HepG2 (cell line): ENCODE results near the gene FSCN2. TPM values are rescaled to one million over a fixed set of nuclear protein-coding genes. Genes with fewer than 3 reads are reported as not detected.

Experiments used
- CEBPB ChIP-seq: IDR thresholded peaks from 2 replicates; pipeline ENCODE4 v1.6.1; 2011; ENCODE audit warnings: low read depth, low read length, improper control_type of control experiment, borderline replicate concordance
- E2F1 ChIP-seq: sonication (generic); formaldehyde crosslinking; IDR thresholded peaks from 2 replicates; pipeline ENCODE4 v1.5.0; 2020; ENCODE audit warnings: missing genetic modification reagents
- HDAC1 ChIP-seq: sonication (generic); formaldehyde crosslinking; IDR thresholded peaks from 2 replicates; pipeline ENCODE4 v1.5.1; 2020; ENCODE audit warnings: mild to moderate bottlenecking, missing genetic modification reagents
- KDM2A ChIP-seq: sonication (generic); formaldehyde crosslinking; IDR thresholded peaks from 2 replicates; pipeline ENCODE4 v1.4.0; 2020; ENCODE audit warnings: low read depth, missing genetic modification reagents, borderline replicate concordance
- NBN ChIP-seq: fragments of 450-650 bp; conservative IDR thresholded peaks from 2 replicates; pipeline ENCODE4 v1.6.1; 2017
- NFRKB ChIP-seq: fragments of 450-650 bp; IDR thresholded peaks from 2 replicates; pipeline ENCODE4 v1.6.1; 2017
- PAF1 ChIP-seq: IDR thresholded peaks from 2 replicates; pipeline ENCODE4 v1.6.1; 2016; ENCODE audit warnings: missing genetic modification reagents, missing compliant biosample characterization
- PPARG ChIP-seq: conservative IDR thresholded peaks from 2 replicates; pipeline ENCODE4 v1.6.1; 2016; ENCODE audit warnings: missing biosample characterization, missing genetic modification reagents
- REXO4 ChIP-seq: sonication (generic); formaldehyde crosslinking; IDR thresholded peaks from 2 replicates; pipeline ENCODE4 v1.8.0; 2022; ENCODE audit warnings: missing genetic modification reagents, mild to moderate bottlenecking, borderline replicate concordance
- RFXANK ChIP-seq: IDR thresholded peaks from 2 replicates; pipeline ENCODE4 v1.6.1; 2016
- RORA ChIP-seq: sonication (generic); formaldehyde crosslinking; IDR thresholded peaks from 2 replicates; pipeline ENCODE4 v1.5.0; 2020; ENCODE audit warnings: mild to moderate bottlenecking, missing genetic modification reagents, moderate library complexity
- RXRA ChIP-seq: sonication (generic); formaldehyde crosslinking; IDR thresholded peaks from 2 replicates; pipeline ENCODE4 v1.5.1; 2020; ENCODE audit warnings: missing genetic modification reagents
- SP5 ChIP-seq: IDR thresholded peaks from 2 replicates; pipeline ENCODE4 v1.6.1; 2016; ENCODE audit warnings: low read depth, borderline replicate concordance
- ZC3H13 ChIP-seq: sonication (generic); formaldehyde crosslinking; IDR thresholded peaks from 2 replicates; pipeline ENCODE4 v1.8.1; 2023; ENCODE audit warnings: mild to moderate bottlenecking, missing genetic modification reagents, moderate library complexity
- ZFP36 ChIP-seq: fragments of 150-350 bp; IDR thresholded peaks from 2 replicates; pipeline ENCODE4 v1.6.1; 2018; ENCODE audit warnings: borderline replicate concordance, low read length, low read depth; ENCODE audit not compliant: partially characterized antibody
- ZFP41 ChIP-seq: sonication (generic); formaldehyde crosslinking; IDR thresholded peaks from 2 replicates; pipeline ENCODE4 v1.4.0; 2020; ENCODE audit warnings: mild to moderate bottlenecking, missing genetic modification reagents, borderline replicate concordance
- ZKSCAN1 ChIP-seq: fragments of 150-350 bp; IDR thresholded peaks from 2 replicates; pipeline ENCODE4 v1.6.1; 2014; ENCODE audit warnings: low read length
- ZNF354B ChIP-seq: sonication (generic); formaldehyde crosslinking; IDR thresholded peaks from 2 replicates; pipeline ENCODE4 v1.8.0; 2022; ENCODE audit warnings: mild to moderate bottlenecking, missing genetic modification reagents
- ZNF549 ChIP-seq: sonication (generic); formaldehyde crosslinking; IDR thresholded peaks from 2 replicates; pipeline ENCODE4 v1.5.0; 2020; ENCODE audit warnings: missing genetic modification reagents
- ZNF552 ChIP-seq: sonication (generic); formaldehyde crosslinking; IDR thresholded peaks from 2 replicates; pipeline ENCODE4 v1.9.0; 2022; ENCODE audit warnings: missing genetic modification reagents, mild to moderate bottlenecking, borderline replicate concordance
- ZNF557 ChIP-seq: sonication (generic); formaldehyde crosslinking; IDR thresholded peaks from 2 replicates; pipeline ENCODE4 v1.4.0; 2020; ENCODE audit warnings: missing genetic modification reagents
- ZNF674 ChIP-seq: sonication (generic); formaldehyde crosslinking; IDR thresholded peaks from 2 replicates; pipeline ENCODE4 v1.5.0; 2020; ENCODE audit warnings: low read depth, mild to moderate bottlenecking, missing genetic modification reagents
- ZSCAN21 ChIP-seq: sonication (generic); formaldehyde crosslinking; IDR thresholded peaks from 2 replicates; pipeline ENCODE4 v1.8.0; 2022; ENCODE audit warnings: mild to moderate bottlenecking, missing genetic modification reagents, moderate library complexity, borderline replicate concordance
- polyA plus RNA-seq, 8 experiments: library from polyadenylated mRNA; depleted of rRNA in 3 of 8; stranded (reverse) in 7 of 8; unstranded in 1 of 8; fragments of >200 nt; fragmentation: Illumina TruSeq in 4 of 8; extraction: Trizol in 4 of 8; gene quantifications; 2 replicates each; pipeline versions ENCODE4 v1.2.1 to v1.2.3, GENCODE V29; 2011 to 2016; ENCODE audit warnings: low read depth in 4 of 8, missing spikeins in 1 of 8, mixed read lengths in 1 of 8; ENCODE audit not compliant: insufficient read depth in 1 of 8
- total RNA-seq, 5 experiments: library from RNA; depleted of rRNA; stranded (reverse); fragments of >200 nt; fragmentation: Illumina TruSeq; extraction: Trizol; gene quantifications; 2 replicates each; pipeline ENCODE4 v1.2.3, GENCODE V29; 2016; ENCODE audit warnings: low read depth in 1 of 5
- TF ChIP-seq, protein P1 (sequence below): sonication (generic); formaldehyde crosslinking; IDR thresholded peaks from 2 replicates; pipeline ENCODE4 v1.4.0; 2020; ENCODE audit warnings: mild to moderate bottlenecking, missing genetic modification reagents
- TF ChIP-seq, protein P2 (sequence below): sonication (generic); formaldehyde crosslinking; IDR thresholded peaks from 2 replicates; pipeline ENCODE4 v1.8.0; 2022; ENCODE audit warnings: missing genetic modification reagents, mild to moderate bottlenecking, moderate library complexity, borderline replicate concordance

FSCN2 gene
- total and polyA plus RNA-seq, 2 of the 13 experiments (the other 11 are each of a cell fraction or from before 2014, with no cell fraction given) = 0.09 TPM; not detected in 1

- TF ChIP-seq, protein P1, sequence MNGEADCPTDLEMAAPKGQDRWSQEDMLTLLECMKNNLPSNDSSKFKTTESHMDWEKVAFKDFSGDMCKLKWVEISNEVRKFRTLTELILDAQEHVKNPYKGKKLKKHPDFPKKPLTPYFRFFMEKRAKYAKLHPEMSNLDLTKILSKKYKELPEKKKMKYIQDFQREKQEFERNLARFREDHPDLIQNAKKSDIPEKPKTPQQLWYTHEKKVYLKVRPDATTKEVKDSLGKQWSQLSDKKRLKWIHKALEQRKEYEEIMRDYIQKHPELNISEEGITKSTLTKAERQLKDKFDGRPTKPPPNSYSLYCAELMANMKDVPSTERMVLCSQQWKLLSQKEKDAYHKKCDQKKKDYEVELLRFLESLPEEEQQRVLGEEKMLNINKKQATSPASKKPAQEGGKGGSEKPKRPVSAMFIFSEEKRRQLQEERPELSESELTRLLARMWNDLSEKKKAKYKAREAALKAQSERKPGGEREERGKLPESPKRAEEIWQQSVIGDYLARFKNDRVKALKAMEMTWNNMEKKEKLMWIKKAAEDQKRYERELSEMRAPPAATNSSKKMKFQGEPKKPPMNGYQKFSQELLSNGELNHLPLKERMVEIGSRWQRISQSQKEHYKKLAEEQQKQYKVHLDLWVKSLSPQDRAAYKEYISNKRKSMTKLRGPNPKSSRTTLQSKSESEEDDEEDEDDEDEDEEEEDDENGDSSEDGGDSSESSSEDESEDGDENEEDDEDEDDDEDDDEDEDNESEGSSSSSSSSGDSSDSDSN (CRISPR knock-in tag) = peak; percentile 67
- no peak for TF ChIP-seq ZC3H13 (CRISPR knock-in tag)
- no peak for TF ChIP-seq PAF1
- TF ChIP-seq, protein P2, sequence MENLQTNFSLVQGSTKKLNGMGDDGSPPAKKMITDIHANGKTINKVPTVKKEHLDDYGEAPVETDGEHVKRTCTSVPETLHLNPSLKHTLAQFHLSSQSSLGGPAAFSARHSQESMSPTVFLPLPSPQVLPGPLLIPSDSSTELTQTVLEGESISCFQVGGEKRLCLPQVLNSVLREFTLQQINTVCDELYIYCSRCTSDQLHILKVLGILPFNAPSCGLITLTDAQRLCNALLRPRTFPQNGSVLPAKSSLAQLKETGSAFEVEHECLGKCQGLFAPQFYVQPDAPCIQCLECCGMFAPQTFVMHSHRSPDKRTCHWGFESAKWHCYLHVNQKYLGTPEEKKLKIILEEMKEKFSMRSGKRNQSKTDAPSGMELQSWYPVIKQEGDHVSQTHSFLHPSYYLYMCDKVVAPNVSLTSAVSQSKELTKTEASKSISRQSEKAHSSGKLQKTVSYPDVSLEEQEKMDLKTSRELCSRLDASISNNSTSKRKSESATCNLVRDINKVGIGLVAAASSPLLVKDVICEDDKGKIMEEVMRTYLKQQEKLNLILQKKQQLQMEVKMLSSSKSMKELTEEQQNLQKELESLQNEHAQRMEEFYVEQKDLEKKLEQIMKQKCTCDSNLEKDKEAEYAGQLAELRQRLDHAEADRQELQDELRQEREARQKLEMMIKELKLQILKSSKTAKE (CRISPR knock-in tag) = no peak
- TF ChIP-seq SP5 (CRISPR knock-in tag) = no peak
- TF ChIP-seq ZKSCAN1 = no peak
- TF ChIP-seq HDAC1 (CRISPR knock-in tag) = 0 out of 2 replicates have a peak, but pooled peaks have one; percentile 54
- TF ChIP-seq ZFP41 (CRISPR knock-in tag) = no peak
- peak; percentile 68; the same call in 1 of the 2 replicates for TF ChIP-seq ZNF552 (CRISPR knock-in tag)
- TF ChIP-seq E2F1 (CRISPR knock-in tag) = peak; percentile 64; the same call in 1 of the 2 replicates
- TF ChIP-seq NFRKB = no peak
- TF ChIP-seq ZNF354B (CRISPR knock-in tag) = no peak
- 0 out of 2 replicates have a peak, but pooled peaks have one; percentile 2 for TF ChIP-seq ZNF674
- TF ChIP-seq CEBPB = no peak
- no peak for TF ChIP-seq RXRA (CRISPR knock-in tag)
- 0 out of 2 replicates have a peak, but pooled peaks have one; percentile 23 for TF ChIP-seq REXO4 (CRISPR knock-in tag)
- TF ChIP-seq KDM2A (CRISPR knock-in tag) = peak; percentile 34; the same call in 1 of the 2 replicates
- TF ChIP-seq ZFP36 = no peak
- no peak for TF ChIP-seq NBN
- peak; percentile 53; the same call in 1 of the 2 replicates for TF ChIP-seq ZNF549
- 0 out of 2 replicates have a peak, but pooled peaks have one; percentile 7 for TF ChIP-seq PPARG
- no peak for TF ChIP-seq RORA
- no peak for TF ChIP-seq ZNF557
- peak; percentile 81 for TF ChIP-seq ZSCAN21 (CRISPR knock-in tag)
- TF ChIP-seq RFXANK (CRISPR knock-in tag) = 0 out of 2 replicates have a peak, but pooled peaks have one; percentile 59
These were observed 40.5 kb upstream of the FSCN2 start (continued) for GRCh38 chr17:81487487-81488275.
